ENCODE results near the gene ADSL. TPM values are rescaled to one million over a fixed set of nuclear protein-coding genes. Genes with fewer than 3 reads are reported as not detected.
"Not testable (repeated sequence)": the region's sequence is repeated elsewhere in the genome, so short reads cannot be mapped to it uniquely, and the experiment has no call there.

The ADSL gene
- total and polyA plus RNA-seq, 9 donors = 150 to 213 (median 167) TPM

DNA sequence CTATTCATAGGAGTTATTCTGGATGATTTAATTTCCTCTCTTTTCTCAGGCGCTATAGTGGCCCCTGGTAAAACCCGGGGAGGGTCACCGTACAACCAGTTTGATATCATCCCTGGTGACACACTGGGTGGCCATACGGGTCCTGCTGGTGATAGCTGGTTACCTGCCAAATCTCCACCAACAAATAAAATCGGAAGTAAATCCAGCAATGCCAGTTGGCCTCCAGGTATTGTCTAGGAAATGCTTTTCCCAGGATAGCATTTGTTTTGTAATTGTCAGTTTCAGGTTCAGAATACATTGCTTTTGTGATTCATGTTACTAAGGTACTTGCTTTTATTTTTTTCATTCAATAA, 35.6 kb upstream of the ADSL start:
- peak overlapping the region; percentile 76 for H3K27ac ChIP-seq (ENCODE audit: low read length)
- DNase-seq = no peak
- WGBS (ENCODE audit: insufficient coverage) = no CpG with 5 or more reads among the region's 5 CpGs

DNA sequence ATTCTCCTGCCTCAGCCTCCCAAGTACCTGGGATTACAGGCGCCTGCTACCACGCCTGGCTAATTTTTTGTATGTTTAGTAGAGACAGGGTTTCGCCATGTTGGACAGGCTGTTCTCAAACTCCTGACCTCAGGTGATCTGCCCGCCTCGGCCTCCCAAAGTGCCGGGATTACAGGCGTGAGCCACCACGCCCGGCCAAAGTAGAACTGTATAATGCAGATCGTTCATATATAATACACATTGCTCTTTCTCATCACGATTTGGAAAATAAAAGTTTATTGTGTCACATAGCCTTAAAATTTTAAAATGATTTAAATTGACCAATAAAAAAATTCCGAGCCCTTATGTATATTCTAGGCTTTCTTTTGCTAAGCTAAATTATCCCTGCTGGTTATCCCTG, 34.7 kb upstream of the ADSL start:
- not testable (repeated sequence) for DNase-seq; H3K27me3 ChIP-seq (ENCODE audit: control insufficient read depth, insufficient read depth, low read length); H3K4me1 ChIP-seq (ENCODE audit: control insufficient read depth, insufficient read depth, low read length); H3K4me3 ChIP-seq (ENCODE audit: low read length); H3K9me3 ChIP-seq (replicated peaks; ENCODE audit: control insufficient read depth, low read depth, low read length); H3K27ac ChIP-seq (ENCODE audit: low read length)
- H3K36me3 ChIP-seq (ENCODE audit: control insufficient read depth, insufficient read depth, low read length) = peaks cover 75% of the 10 kb centered on the region
- WGBS (ENCODE audit: insufficient coverage) = no CpG with 5 or more reads among the region's 12 CpGs

More for the DNA sequence above, 35.6 kb upstream of the ADSL start:
- no peaks in the 10 kb centered on the region for H3K9me3 ChIP-seq (replicated peaks; ENCODE audit: control insufficient read depth, low read depth, low read length)
- H3K4me1 ChIP-seq (ENCODE audit: control insufficient read depth, insufficient read depth, low read length) = peaks cover 4% of the 10 kb centered on the region
- no peaks in the 10 kb centered on the region for H3K27me3 ChIP-seq (ENCODE audit: control insufficient read depth, insufficient read depth, low read length)
- H3K36me3 ChIP-seq (ENCODE audit: control insufficient read depth, insufficient read depth, low read length) = peaks cover 68% of the 10 kb centered on the region
- no peak overlapping the region for H3K4me3 ChIP-seq (ENCODE audit: low read length)

DNA sequence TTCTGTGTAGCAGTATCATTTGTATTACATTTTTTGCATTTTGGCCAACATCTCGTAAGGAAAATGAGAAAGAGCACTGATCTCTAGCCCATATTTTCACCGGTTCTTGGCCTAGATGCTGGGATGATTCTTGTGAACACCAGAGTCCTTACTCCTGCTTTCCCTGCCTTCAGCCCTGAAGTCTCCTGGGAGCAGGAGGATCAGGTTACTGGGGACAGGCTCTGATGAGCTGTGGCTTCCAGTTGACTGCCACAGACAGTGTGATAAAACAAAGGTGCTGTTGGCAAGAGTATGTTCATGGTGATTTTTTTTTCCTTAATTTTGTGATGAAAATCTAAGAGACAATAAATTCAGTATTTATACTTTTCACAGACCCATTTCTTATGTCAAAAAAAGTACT, 34.2 kb upstream of the ADSL start:
- no CpG with 5 or more reads among the region's 2 CpGs for WGBS (ENCODE audit: insufficient coverage)
- DNase-seq = peak; percentile 25
- Histone ChIP-seq H3K4me1 (ENCODE audit: control insufficient read depth, insufficient read depth, low read length) (peaks cover 4% of the 10 kb centered on the region), H3K36me3 (ENCODE audit: control insufficient read depth, insufficient read depth, low read length) (peaks cover 76% of the 10 kb centered on the region), H3K27me3 (ENCODE audit: control insufficient read depth, insufficient read depth, low read length) (no peaks in the 10 kb centered on the region), H3K27ac (ENCODE audit: low read length) (no peak overlapping the region), H3K9me3 (replicated peaks; ENCODE audit: control insufficient read depth, low read depth, low read length) (no peaks in the 10 kb centered on the region), H3K4me3 (ENCODE audit: low read length) (no peak overlapping the region)

DNA sequence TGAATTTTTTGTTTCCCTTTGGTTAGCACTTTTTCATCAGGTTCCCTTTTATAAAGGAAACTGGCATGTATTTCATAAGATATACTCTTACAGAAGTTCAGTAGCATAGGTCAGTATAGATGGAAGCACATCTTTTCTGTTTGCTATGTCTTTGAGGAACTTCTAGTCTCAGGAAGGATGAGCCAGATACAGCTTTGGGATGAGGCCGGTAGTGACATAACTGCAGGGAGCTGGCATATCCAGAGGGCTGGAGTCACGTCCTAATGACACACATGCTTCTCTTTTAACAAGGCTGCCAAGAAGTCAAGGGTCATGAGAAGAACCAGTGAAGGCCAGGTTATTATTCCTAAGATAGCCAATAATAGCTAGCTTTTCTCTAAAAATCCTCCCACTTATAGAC, 33.3 kb upstream of the ADSL start:
- Histone ChIP-seq H3K9me3 (replicated peaks; ENCODE audit: control insufficient read depth, low read depth, low read length) (no peaks in the 10 kb centered on the region), H3K4me3 (ENCODE audit: low read length) (no peak overlapping the region), H3K4me1 (ENCODE audit: control insufficient read depth, insufficient read depth, low read length) (peaks cover 4% of the 10 kb centered on the region), H3K27me3 (ENCODE audit: control insufficient read depth, insufficient read depth, low read length) (no peaks in the 10 kb centered on the region), H3K27ac (ENCODE audit: low read length) (no peak overlapping the region), H3K36me3 (ENCODE audit: control insufficient read depth, insufficient read depth, low read length) (peaks cover 75% of the 10 kb centered on the region)
- no peak for DNase-seq
- no CpG with 5 or more reads among the region's 2 CpGs for WGBS (ENCODE audit: insufficient coverage)

DNA sequence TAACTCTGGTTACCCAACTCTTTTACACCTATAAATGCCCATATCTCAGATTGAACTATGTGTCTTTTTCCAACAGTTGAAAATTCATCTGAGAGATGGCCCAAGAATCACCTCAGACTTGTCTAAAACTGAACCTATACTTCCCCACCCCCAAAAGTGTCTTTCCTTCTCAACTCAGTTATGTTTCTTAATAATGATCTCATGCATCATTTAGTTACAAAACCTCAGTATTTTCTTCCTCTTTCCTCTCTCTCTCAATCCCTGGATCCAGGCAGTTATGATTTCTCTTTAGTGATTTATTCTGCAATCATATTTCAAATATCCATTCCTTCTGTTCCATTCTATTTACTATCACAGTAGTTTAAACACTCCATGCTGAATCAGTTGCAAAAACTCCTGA, 32.3 kb upstream of the ADSL start:
- Histone ChIP-seq H3K36me3 (ENCODE audit: control insufficient read depth, insufficient read depth, low read length) (peaks cover 70% of the 10 kb centered on the region), H3K9me3 (replicated peaks; ENCODE audit: control insufficient read depth, low read depth, low read length) (no peaks in the 10 kb centered on the region), H3K27ac (ENCODE audit: low read length) (no peak overlapping the region), H3K27me3 (ENCODE audit: control insufficient read depth, insufficient read depth, low read length) (no peaks in the 10 kb centered on the region), H3K4me1 (ENCODE audit: control insufficient read depth, insufficient read depth, low read length) (peaks cover 4% of the 10 kb centered on the region), H3K4me3 (ENCODE audit: low read length) (no peak overlapping the region)
- no peak for DNase-seq

DNA sequence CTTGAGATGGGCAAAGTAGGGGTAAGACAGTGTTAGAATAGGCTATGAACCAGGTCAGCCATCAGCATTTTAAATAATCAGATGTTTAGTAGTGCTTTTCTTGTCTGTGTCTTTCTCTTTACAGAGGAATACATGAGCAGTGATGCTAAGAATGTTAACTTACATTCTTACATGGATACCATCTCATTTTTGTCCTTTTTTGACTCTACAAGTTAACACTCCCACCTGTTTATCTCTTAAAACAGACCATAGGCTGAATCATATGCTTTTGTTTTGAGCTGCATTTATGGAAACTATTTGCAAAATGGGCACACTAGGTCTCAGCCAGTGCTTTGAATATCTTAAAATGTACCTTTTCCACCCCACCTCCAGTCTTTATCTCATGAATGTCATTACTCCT, 25.6 kb upstream of the ADSL start:
- no peak for DNase-seq
- Histone ChIP-seq H3K27me3 (ENCODE audit: control insufficient read depth, insufficient read depth, low read length) (no peaks in the 10 kb centered on the region), H3K27ac (ENCODE audit: low read length) (no peak overlapping the region), H3K36me3 (ENCODE audit: control insufficient read depth, insufficient read depth, low read length) (peaks cover 62% of the 10 kb centered on the region), H3K9me3 (replicated peaks; ENCODE audit: control insufficient read depth, low read depth, low read length) (no peaks in the 10 kb centered on the region), H3K4me1 (ENCODE audit: control insufficient read depth, insufficient read depth, low read length) (no peaks in the 10 kb centered on the region), H3K4me3 (ENCODE audit: low read length) (no peak overlapping the region)

DNA sequence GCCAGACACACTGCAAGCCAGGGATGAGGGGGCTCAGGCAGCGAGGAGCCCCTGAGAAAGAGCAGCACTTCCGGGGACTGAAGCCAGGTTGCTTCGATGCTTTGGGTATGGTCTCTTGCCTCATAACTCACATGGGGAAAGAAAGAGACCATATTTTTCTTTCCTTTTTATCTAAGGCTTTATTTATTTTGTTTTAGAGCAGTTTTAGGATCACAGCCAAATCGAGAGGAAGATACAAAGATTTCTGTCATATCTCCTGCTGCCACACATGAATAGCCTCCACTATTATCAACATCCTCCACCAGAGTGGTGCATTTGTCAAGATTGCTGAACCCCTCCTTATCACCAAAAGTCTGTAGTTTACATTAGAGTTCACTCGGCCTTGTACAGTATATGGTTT, 24.3 kb upstream of the ADSL start:
- DNase-seq = no peak
- H3K27ac ChIP-seq (ENCODE audit: low read length) = no peak overlapping the region
- no peaks in the 10 kb centered on the region for H3K4me1 ChIP-seq (ENCODE audit: control insufficient read depth, insufficient read depth, low read length)
- WGBS (ENCODE audit: insufficient coverage) = no CpG with 5 or more reads among the region's 5 CpGs
- H3K27me3 ChIP-seq (ENCODE audit: control insufficient read depth, insufficient read depth, low read length) = no peaks in the 10 kb centered on the region
- H3K4me3 ChIP-seq (ENCODE audit: low read length) = no peak overlapping the region
- no peaks in the 10 kb centered on the region for H3K9me3 ChIP-seq (replicated peaks; ENCODE audit: control insufficient read depth, low read depth, low read length)
- peaks cover 56% of the 10 kb centered on the region for H3K36me3 ChIP-seq (ENCODE audit: control insufficient read depth, insufficient read depth, low read length)

DNA sequence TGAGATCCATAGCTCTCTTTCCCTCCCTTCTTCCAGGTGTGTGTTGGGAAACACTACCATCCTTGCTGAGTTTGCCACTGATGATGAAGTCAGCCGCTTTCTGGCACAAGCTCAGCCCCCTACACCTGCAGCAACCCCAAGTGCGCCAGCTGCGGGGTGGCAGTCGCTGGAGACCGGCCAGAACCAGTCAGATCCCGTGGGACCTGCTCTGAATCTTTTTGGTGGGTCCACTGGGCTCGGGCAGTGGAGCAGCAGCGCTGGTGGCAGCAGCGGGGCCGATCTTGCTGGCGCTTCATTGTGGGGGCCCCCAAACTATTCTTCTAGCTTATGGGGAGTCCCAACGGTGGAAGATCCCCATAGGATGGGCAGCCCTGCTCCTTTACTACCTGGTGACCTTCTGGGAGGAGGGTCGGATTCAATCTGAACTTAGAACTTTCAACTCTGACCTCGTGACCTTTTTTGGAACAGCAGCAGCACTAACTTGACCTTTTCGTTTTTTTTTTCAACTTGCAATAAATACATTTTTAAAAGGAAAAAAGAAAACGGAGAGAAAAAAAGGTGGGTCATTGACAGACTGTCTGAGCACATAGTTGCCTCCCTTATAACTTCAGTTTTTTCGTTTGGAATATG, 23.4 kb upstream of the ADSL start:
- peaks cover 53% of the 10 kb centered on the region for H3K36me3 ChIP-seq (ENCODE audit: control insufficient read depth, insufficient read depth, low read length)
- H3K27me3 ChIP-seq (ENCODE audit: control insufficient read depth, insufficient read depth, low read length) = no peaks in the 10 kb centered on the region
- no peak overlapping the region for H3K27ac ChIP-seq (ENCODE audit: low read length)
- H3K4me1 ChIP-seq (ENCODE audit: control insufficient read depth, insufficient read depth, low read length) = no peaks in the 10 kb centered on the region
- H3K4me3 ChIP-seq (ENCODE audit: low read length) = no peak overlapping the region
- no peaks in the 10 kb centered on the region for H3K9me3 ChIP-seq (replicated peaks; ENCODE audit: control insufficient read depth, low read depth, low read length)
- DNase-seq = no peak
- whole genome bisulfite sequencing (ENCODE audit: insufficient coverage) = 91% methylated on average over 12 of the region's 17 CpGs

DNA sequence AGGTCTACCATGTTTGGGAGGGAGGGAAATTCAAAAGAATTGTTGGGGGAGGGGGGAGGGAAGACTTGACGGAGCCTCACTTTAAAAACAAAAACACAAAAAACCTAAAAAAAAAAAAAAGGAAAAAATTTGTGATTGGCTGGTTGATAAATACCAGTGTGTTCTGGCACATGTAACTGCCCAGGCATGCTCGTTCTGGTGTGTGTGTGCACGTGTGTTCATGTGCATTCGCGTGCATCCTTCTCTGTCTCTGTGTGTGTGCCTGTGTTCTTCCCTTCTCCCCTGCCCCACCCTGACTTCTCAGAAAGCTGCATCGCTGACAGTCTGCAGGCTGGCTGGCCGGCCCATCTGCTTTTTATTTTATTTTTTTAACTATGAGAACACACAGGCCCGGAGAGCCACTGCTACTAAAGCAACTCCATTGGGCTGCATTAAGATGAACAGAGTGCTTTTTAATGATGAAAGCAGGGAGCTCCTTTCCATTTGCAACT, 22.6 kb upstream of the ADSL start:
- H3K27me3 ChIP-seq (ENCODE audit: control insufficient read depth, insufficient read depth, low read length) = no peaks in the 10 kb centered on the region
- H3K36me3 ChIP-seq (ENCODE audit: control insufficient read depth, insufficient read depth, low read length) = peaks cover 50% of the 10 kb centered on the region
- WGBS (ENCODE audit: insufficient coverage) = no CpG with 5 or more reads among the region's 8 CpGs
- peak overlapping the region; percentile 53 for H3K27ac ChIP-seq (ENCODE audit: low read length)
- H3K4me1 ChIP-seq (ENCODE audit: control insufficient read depth, insufficient read depth, low read length) = no peaks in the 10 kb centered on the region
- no peak overlapping the region for H3K4me3 ChIP-seq (ENCODE audit: low read length)
- peak; percentile 87 for DNase-seq
- H3K9me3 ChIP-seq (replicated peaks; ENCODE audit: control insufficient read depth, low read depth, low read length) = no peaks in the 10 kb centered on the region

DNA sequence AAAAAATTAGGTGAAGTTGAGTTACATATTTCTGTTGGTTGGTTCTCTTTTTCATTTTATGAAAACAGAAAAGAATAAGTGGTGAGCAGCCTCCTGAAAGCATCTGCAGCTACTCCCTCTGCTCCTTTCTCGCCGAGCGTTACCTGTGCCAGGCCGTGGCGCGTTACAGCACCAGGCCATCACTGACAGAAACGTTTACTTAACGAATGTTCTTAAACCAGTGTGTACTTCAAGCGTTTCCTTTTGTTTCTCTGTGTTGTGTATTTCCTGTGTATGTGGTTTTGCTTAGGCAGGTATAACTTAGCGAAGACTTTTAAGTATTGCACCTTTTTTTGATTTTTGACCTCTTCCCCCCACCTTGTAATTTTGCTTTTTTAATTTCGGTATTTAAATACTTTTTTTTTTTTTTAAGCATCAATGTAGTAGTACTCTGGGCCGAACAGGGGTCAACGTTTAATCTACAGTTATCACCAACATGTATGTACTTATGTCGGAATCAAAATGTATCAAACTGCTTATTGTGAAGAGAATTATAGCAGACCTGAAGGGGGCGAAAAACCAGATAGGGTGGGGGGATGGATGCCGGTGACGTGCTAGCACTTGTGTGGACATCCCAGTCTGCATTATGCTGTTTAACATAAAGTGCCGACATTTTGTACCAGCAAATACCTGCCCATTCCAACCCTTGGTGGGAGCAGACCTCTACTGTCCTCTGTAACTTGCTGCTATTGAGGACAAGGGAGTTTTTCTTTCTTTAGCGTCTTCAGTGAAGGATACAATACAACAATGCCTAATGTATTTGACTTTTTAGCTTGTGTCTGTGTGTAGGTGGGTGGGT, 21.6 kb upstream of the ADSL start:
- Histone ChIP-seq H3K27ac (ENCODE audit: low read length) (no peak overlapping the region), H3K4me3 (ENCODE audit: low read length) (no peak overlapping the region), H3K4me1 (ENCODE audit: control insufficient read depth, insufficient read depth, low read length) (no peaks in the 10 kb centered on the region), H3K9me3 (replicated peaks; ENCODE audit: control insufficient read depth, low read depth, low read length) (no peaks in the 10 kb centered on the region), H3K36me3 (ENCODE audit: control insufficient read depth, insufficient read depth, low read length) (peaks cover 50% of the 10 kb centered on the region), H3K27me3 (ENCODE audit: control insufficient read depth, insufficient read depth, low read length) (no peaks in the 10 kb centered on the region)
- no peak for DNase-seq
- 87% methylated on average over 3 of the region's 19 CpGs for WGBS (ENCODE audit: insufficient coverage)
